DMS53 treated with DMSO at 0.1 percent for 48 hours (cell line): ENCODE data around the gene TENT4A.

Experiments
- DNase-seq: peaks from one replicate; lab custom pipeline; 2025; ENCODE audit not compliant: unreplicated experiment; lab: John Stamatoyannopoulos, UW

The TENT4A gene

DNA sequence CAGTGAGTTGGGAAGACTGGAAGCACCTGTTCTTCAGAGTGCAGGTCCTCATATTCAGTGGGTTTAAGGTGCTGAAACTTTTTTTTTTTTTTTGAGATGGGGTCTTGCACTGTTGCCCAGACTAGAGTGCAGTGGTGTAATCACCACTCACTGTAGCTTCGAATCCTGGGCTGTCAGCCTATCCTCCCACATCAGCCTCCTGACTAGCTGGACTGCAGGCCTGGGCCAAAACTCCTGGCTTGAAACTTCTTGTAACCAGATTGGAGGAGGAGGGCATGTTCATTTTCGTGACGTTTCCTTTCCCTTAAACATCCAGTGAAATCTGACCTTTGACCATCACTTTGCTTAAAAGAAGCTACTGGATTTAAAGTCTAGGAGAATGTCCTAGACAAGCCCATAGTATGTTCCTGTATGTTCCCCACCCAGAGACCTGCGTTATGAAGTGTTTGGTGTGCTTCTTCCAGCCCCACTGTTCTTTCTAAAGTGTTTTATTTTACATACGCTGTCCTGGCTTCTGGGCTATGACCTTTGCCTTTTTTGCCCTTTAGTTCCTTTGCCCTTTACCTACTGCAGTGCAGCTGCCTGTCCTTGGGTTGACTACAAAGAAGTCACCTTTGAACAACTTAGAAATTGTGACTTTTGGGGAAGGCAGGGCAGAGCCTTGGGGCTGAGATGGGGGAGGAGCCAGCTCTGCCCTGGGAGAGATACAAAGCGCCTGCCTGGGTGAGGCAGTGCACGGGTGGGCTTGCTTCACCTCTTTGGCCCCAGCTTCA is 18.4 kb downstream of the TENT4A start:
- no peak for DNase-seq

DNA sequence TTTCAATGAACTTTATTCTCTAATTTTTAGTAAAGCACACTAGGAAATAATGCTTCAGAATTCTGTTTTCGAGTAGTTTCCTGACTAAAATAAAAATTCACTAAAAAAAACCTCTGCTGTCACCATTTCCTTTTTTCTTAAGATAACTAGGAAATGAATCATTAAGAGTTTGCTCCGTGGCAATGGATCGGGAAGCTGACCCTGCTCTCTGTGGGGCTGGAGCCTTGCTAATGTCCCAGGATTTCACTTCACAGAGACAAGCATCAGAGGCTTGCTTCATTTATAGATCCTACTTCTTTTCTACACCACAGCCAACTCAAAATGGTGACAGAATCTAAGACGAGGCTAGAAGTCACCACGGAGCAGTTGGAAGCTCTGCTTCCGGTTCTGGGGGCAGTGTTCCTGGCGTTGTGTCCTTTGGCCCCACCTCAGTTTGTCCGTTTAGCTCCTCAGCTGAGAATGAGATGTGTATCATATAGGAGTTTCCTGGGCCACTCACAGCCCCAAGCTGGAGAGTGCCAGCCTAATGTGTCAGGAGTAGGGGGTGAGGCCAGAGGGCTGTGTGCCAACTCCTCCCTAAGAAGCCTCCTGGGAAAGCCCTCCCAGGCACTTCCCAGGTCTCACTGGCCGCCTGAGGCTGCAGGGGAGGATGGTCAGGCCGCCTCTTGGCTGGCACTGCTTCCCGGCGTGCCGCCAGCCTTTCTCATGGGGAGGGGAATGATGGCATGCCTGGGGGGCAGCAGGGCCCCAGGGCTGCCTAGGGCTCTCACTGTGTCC is 19.6 kb downstream of the TENT4A start:
- no peak for DNase-seq

DNA sequence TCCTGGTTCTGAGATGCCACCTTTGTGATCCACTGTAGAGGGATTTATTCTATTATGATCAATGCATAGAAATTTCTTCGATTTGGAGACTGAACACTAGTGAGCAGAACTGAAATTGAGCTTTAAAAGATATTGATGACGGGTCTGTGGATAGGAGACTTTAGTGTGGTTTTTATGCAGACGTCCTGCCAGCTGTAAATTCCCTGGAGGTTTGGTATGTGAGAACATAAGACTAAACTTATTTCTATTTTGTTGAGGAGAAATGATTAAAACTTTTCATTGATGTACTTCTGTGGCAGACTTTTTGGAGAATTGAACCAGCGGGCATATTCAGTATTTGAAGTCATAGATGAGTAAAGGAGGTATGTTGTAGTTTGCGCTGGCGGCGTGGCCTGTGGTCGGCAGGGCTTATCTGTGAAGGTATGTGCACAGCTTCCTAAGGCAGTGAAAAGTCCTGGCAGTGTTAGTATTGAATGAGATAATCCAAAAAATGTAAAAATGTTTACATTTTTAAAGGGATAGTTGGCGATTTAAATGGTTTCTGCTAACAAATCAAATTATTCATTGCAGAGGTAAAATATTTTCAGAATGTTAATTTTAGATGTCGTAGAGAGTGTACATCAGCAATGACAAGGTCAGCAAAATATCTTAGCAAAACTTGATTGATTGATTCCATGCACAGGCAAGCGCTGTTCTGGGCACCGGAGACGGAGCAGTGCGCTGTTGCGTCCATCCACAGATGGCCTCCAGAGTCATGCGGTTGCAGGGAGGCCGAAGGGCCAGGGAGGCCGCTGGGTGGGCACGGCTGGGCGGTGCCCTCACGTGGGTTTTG is 20.4 kb downstream of the TENT4A start:
- no peak for DNase-seq

DNA sequence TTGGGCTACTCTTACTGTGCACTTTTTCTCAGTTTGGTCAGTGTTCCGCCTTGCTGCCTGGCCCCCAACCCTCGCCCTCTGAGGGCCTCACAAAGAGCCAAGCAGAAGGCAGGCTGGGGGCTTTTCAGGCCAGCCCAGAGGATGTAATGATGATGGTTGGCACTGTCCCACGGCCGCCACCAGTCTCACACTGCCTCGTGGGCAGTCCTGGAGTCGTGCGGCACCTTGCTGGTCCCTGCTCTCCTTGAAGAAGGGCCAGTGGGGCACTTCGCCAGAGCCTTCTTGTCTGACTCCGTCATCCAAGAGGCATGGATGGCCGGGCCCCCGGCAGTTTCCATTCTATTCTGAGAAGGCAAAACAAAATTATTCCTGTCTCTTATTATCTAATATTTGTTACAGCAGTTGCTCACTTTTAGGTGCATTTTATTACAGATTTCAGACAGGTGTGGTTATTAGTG is 21.0 kb downstream of the TENT4A start:
- no peak for DNase-seq

DNA sequence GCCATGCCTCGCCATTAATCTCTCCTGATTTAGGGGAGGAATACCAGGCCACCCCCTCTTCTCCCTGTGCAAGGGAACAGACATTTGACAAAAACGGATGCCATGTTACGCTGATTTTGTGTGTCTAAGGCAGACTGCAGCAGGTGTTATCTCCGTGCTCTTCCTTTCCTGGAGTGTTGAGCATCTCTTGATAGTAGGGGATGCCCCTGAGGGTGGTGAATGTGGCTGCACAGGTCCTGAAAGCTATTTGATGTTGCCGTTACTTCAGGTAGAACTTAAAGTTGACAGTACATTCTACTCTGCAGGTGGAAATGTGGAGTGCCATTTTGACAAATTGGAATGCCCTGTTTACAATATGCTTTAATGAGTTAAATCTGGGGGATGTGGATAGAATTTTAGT is 21.5 kb downstream of the TENT4A start:
- DNase-seq, result no peak

DNA sequence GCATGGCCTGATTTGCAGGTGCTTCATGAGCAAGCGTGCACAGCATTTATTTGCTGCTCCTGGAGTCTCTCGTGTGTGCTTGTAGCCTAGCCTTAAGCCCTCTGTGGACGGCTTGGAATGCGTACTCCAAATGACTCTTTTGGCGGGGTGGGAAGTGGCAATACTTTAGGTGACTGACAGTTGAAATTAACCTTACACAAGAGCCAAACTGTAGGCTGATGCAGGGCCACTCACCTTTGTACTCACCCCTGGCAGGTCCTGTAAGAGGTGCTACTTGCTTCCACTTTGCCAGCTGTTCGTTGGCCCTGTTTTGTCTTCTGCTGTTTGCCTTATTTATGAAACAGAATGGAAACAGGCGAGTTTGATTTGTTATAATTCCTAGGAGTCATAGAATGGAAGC is 22.9 kb downstream of the TENT4A start:
- DNase-seq, result no peak

DNA sequence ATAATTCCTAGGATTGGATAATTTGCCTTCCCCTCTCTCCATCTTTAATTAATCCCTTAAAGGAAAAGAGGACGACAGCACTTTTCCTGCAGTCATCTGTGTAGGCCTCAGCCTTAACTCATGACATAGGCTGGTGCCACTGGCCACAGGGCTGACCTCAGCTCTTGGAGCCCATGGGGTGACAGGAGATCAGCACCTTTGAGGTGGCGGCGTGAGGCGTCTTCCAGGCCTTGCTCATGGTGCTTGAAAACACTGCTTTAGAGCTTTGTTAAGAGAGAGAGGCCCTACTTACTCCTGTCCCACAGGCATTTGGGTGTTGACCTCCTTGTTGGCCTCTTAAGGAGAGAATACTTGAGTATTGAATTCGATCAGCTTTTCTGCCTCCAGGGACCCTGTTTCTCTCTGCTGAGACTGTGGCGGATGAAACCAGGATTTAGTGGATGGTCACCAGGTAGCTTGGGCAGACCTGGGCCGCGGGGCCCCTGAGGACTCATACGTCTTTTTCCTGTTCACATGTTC is 23.4 kb downstream of the TENT4A start:
- DNase-seq, result no peak

DNA sequence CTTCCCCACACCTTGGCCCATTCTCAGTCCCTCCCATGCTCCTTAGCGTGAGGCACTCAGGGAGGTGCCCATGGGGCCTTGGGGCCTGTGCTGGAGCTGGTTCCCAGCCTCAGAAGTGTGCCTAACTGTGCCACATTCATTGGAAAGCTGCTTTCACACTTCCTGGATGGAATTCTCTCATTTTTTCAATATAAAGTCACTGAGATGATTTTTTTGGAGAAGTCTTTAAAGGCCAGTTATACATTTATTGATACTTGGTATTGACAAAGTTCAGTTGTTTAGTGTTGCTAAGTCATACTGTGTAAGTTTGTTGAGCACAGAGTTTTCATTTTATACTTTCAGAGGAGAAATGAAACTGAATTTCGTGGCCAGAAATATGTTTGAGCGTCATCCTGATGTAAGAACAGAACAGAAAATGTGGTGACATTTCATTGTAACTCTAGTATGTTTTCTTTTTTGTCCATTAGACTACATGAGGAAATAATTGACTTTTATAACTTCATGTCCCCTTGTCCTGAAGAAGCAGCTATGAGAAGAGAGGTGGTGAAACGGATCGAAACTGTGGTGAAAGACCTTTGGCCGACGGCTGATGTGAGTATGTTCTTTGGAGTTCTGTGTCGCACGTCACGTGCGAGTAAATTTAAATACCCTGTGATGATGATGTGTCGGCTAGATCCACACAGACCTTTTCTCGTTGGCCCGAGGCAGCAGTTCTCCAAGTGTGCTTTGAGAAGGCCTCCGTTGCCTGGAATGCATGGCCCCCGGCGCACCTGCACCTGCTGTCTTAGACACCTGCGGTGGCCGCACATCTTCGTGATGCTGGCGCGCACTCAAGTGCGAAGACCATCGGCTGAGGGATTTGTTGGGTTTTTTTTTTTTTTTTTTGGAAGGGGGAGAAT is 24.1 kb downstream of the TENT4A start:
- DNase-seq, result no peak

DNA sequence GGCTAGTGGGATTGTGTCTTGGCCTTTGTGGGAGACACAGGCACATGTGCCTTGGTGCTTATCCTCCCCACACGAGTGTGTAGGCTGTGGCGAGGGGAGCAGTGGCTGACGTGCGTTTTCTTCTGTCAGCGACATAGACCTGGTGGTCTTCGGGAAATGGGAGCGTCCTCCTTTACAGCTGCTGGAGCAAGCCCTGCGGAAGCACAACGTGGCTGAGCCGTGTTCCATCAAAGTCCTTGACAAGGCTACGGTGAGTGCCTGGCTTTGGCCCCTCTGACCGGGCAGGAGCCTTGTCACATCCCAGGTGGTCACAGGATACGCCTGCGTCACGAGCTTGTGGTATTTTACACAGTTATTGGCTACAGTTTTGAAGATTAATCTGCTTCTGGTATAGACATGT is 26.4 kb downstream of the TENT4A start:
- no peak for DNase-seq

DNA sequence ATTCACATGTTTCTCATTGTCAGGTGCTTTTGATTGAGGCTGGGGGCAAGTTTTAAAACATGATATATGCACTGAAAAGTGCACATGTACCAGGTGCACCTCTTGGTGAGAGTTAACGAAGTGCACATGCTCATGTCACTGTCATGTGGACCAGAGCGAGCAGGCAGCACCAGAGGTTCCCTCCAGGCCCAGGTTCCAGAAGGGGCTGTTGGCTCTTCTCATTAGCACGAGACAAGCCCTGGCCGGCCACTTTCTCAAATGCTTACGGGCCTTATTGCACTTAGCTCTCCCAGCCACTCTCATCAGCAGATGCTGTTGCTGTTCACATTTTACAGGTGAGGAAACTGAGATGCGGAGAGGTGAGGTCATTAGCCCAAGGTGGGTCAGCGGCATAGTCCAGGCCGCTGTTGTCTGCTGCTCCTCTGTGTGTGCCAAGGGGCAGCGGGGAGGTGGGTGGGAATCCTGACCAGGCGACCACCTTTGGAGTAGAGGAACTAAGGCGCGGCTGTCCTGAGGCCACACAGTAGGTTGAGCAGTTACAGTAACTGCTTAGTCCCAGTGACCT is 27.4 kb downstream of the TENT4A start:
- DNase-seq, result no peak

DNA sequence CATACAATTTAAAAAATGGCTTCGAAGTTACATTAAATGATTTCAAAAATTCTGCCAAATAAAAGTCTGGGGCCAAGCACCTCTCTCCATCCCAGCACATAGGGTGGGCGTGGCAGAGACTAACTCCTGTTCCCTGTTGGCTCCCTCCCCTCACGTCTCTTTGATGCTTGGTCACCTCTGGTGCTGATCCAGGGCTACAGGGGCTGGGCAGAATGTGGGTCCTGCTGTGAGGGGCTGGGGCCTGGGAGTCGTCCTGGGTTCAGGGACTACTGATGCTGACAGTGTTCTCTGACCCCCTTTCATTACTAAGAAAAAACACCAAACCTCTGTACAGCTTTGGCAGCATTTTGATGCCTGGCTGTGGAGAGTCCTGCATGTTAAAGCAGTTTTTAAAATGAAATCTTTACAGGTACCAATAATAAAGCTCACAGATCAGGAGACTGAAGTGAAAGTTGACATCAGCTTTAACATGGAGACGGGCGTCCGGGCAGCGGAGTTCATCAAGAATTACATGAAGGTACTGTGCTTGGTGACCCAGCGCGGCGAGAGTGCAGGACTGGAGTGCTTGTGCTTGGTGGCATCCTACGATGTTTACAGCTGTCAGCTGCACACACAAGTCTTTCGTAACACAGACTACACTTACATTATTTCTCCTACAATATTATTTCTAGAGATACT is 29.0 kb downstream of the TENT4A start:
- DNase-seq, result no peak

DNA sequence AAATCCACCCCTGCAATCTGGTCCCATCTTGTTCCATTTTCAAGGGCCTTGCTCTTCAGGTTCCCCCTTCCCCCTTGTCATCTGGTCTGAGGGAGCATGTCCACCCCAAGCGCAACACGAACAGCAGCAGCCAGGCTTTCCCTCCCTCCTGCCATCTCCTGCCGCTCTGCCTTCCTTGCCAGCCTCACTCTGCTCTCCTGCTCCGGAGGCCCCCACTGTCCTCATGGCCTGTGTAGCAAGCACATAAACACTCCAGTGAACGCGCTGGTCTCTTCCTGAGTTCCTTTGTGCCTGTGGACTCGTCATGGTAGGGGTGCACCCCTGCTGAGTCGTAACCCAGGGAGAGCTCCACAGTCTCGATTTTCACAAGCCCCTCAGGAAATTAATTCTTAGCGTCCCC is 29.9 kb downstream of the TENT4A start:
- no peak for DNase-seq

DNA sequence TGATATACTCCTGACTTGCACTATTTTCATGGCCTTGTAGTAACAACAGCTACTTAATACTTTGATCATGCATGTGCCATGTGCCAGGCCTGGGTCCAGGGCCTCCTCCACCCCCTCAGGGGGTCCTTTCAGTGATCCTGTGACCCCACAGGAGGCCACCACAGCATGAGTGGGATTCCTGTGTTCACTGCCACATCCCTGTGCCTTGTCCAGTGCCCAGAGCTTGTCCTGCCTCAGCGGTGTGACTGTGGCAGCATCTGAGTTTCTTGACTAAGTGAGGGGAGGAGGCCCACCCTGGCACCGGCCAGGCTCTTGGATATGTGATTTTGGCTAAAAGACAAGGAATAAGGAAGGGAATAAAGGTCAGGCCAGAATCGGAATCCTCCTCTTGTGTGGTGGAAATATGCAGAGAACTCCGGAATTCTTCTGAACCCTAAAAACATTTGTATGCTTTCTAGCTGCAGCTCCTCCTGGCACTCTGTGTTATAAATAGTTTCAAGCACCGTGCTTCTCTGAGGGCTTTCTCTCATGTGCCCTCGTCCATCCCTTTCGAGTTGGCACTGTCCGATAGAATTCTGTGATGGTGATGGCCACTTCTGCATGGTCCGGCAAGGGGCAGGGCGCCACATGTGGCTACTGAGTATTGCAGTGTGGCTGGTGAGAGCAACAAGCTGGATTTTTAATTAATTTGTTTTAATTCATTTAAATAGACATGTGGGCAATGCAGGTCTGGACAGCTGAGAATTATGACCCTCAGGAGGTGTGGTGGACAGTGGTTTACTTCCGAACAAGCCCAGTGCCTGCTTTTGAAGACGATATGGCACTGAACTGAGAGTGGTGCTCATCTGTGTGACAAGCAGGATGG is 31.8 kb downstream of the TENT4A start:
- no peak for DNase-seq

DNA sequence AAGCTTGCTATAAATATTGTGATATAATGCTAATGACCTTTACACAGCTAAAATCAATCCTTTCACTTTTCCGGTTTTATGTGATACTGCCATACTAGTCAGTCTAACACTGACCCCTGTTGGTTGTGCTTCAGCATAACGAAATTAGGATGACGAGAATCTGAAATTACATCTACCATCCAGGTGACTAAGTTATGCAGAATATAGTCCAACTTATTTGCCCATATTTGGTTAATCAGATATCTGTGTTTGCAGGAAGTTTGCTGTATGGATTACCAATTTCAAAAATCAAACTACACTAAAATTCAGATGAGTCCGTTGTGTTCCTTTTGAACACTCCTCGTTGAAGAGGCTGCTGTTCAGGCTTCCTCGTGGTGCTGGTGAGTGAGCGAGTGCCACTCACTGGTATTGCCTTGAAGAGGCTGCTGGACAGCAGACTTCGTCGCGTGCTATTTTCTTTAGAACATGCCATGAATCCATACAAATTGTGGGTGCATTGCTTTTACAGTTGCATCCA is 32.5 kb downstream of the TENT4A start:
- peak; percentile 49 for DNase-seq

DNA sequence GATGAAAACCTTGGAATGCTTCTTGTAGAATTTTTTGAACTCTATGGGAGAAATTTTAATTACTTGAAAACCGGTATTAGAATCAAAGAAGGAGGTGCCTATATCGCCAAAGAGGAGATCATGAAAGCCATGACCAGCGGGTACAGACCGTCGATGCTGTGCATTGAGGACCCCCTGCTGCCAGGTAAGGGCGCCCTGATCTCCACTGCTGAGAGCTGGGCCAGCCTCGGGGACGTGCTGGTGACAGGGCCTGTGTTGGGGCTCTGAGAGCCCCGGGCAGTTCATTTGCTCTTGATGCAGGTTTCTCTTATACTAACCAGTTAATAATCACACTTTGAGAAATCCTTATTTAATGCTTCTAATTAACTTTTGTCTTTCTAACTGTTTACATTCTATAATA is 33.0 kb downstream of the TENT4A start:
- no peak for DNase-seq

DNA sequence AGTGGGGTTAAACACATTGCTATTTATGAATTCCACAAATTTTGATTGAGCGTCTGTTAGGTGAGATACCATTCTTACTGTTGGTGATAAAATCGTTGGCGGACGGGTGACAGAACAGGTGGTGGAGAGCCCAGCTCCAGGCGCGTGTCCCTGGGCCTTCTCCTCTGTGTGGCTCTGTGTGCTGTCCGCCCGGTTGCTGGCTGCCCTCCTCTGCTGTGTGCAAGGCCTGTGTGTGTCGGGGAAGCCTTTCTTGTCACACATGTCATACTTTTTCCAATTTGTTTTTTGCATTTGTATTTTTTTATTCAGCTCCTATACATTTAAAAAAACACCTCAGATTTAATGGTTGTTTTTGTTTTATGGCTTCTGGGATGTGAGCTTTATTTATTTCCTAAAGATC is 33.9 kb downstream of the TENT4A start:
- no peak for DNase-seq

DNA sequence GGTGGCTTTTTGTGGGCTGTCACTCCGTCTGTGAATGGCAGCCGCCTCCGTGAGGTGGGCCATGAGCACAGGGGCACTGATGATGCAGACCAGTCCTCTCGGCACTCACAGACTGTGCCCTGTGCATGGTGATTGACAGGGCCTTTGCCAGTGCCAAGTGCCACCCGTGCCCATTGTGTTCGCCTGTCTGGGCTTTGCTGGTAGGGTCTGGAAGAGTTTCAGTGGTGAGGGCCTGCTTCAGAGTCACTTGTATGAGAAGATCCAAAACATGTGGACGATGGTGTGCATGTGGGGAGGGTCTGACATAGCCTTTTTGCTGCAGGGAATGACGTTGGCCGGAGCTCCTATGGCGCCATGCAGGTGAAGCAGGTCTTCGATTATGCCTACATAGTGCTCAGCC is 34.9 kb downstream of the TENT4A start:
- no peak for DNase-seq

DNA sequence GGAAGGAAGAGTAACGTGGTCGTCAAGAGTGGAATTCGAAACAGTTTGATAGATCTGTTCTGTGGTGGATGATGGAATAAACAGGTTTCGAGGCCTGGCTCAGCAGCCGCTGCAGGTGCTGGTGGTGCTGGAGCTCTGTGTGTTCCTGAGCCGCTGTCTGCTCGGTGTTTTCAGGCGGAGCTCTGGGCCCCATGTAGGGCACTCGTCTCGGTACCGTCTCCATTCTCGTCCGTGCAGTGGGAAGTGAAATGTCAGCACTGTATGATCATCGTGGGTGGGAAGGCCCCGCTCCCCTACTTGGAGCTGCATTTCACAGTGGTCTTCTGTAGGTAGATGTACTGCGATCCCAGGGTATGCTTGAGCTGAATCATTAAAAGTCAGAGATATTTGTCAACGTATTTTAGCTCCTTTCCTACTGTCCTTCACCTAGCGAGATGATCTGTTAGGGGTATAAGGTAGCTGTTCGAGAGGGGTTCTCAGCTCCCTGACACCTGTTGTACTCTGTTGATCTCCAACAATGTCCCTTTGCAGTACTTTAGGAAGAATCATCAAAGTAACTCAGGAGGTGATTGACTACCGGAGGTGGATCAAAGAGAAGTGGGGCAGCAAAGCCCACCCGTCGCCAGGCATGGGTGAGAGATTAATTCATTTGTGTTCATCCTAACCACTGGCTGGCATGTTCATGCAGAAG is 35.9 kb downstream of the TENT4A start:
- no peak for DNase-seq
